ENCODE results near the gene EML6. TPM values are rescaled to one million over a fixed set of nuclear protein-coding genes. Genes with fewer than 3 reads are reported as not detected.

The EML6 gene
- total and polyA plus RNA-seq, 2 of the 8 experiments (the other 6 are each of a cell fraction or from before 2014, with no cell fraction given), result 1.2 to 1.6 TPM

DNA sequence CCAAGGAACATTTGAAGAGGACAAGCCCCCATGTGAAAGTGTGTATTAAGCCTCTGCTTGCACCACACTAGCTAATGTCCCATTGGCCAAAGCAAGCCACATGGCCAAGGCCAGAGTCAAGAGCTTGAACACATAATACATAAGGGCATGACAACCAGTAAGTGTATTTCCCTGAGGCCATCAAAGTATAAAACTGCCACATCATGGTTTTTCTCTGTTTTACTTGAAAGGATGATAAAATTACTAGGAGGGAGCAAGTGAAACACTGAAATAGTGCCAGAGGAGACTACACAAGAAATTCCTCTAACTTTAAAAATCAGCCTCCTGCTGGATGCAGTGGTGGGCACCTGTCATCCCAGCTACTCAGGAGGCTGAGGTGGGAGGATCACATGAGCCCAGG, 30.9 kb upstream of the EML6 start:
- no peaks in the 10 kb centered on the region for H4K20me1 ChIP-seq (replicated peaks in 1 of 2; ENCODE audit: control insufficient read depth in 1 of 2, insufficient read depth in 2 of 2, low read length in 2 of 2)
- H2BK5ac ChIP-seq (ENCODE audit: low read depth, low read length), result no peak overlapping the region
- no peak overlapping the region for H2BK12ac ChIP-seq (ENCODE audit: low read depth, low read length)
- no peak overlapping the region for H2BK20ac ChIP-seq (ENCODE audit: low read length)
- no peak overlapping the region for H3K4me3 ChIP-seq (ENCODE audit: extremely low read depth in 1 of 4, insufficient read depth in 2 of 4, low read depth in 3 of 4, low read length in 4 of 4)
- no peak overlapping the region for H3K9ac ChIP-seq (replicated peaks in 1 of 4; ENCODE audit: extremely low read depth in 1 of 4, low read depth in 3 of 4, low read length in 3 of 4)
- no peaks in the 10 kb centered on the region for H3K27me3 ChIP-seq (replicated peaks in 1 of 4; ENCODE audit: control insufficient read depth in 3 of 4, extremely low read depth in 1 of 4, insufficient read depth in 3 of 4, low read length in 3 of 4)
- no peak for FAIRE-seq
- H3K4me1 ChIP-seq (replicated peaks in 1 of 4; ENCODE audit: control insufficient read depth in 3 of 4, insufficient read depth in 4 of 4, low read length in 3 of 4), result no peaks in the 10 kb centered on the region
- H3K4me2 ChIP-seq (ENCODE audit: insufficient read depth in 1 of 2, low read depth in 2 of 2, low read length in 2 of 2), result no peak overlapping the region
- H3K27ac ChIP-seq (ENCODE audit: low read depth, low read length), result no peak overlapping the region
- TF ChIP-seq JUND (IDR thresholded peaks at IDR 0.05; ENCODE audit: low read length) (no peak), CEBPB (IDR thresholded peaks at IDR 0.05; ENCODE audit: low read depth, low read length) (no peak), TBP (IDR thresholded peaks at IDR 0.05; ENCODE audit: low read depth, low read length) (no peak), MAX (IDR thresholded peaks at IDR 0.05) (no peak), POLR2AphosphoS5 (IDR thresholded peaks at IDR 0.05; ENCODE audit: low read depth, low read length) (no peak), HDAC2 (IDR thresholded peaks at IDR 0.05; ENCODE audit: borderline replicate concordance in 1 of 2, low read depth in 2 of 2, low read length in 2 of 2) (no peak)
- TF ChIP-seq, protein P1, sequence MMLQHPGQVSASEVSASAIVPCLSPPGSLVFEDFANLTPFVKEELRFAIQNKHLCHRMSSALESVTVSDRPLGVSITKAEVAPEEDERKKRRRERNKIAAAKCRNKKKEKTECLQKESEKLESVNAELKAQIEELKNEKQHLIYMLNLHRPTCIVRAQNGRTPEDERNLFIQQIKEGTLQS (IDR thresholded peaks at IDR 0.05; ENCODE audit: insufficient read depth, low read depth, low read length), result no peak
- no peak overlapping the region for H3K14ac ChIP-seq (ENCODE audit: insufficient read length)
- H2BK120ac ChIP-seq (replicated peaks; ENCODE audit: low read depth, low read length), result no peak overlapping the region
- CTCF ChIA-PET (ENCODE audit: partially characterized antibody), result interaction anchor here (0.7 to 7.3 kb wide), 5 partner anchors 15 to 146 kb away, joined by 3 to 71 read pairs (median 5); no protein-coding TSS in a partner anchor
- no peaks in the 10 kb centered on the region for H3K79me2 ChIP-seq (ENCODE audit: control insufficient read depth in 1 of 2, insufficient read depth in 2 of 2, low read length in 2 of 2)
- H3K36me3 ChIP-seq (ENCODE audit: control insufficient read depth in 2 of 4, insufficient read depth in 4 of 4, low read length in 3 of 4), result no peaks in the 10 kb centered on the region
- H2AK5ac ChIP-seq (ENCODE audit: low read depth, low read length), result no peak overlapping the region
- H3K4ac ChIP-seq (replicated peaks; ENCODE audit: insufficient read length, low read depth, low read length), result no peak overlapping the region
- H3K79me1 ChIP-seq (ENCODE audit: low read depth, low read length), result no peaks in the 10 kb centered on the region
- H3K18ac ChIP-seq (ENCODE audit: extremely low read depth, low read length), result no peak overlapping the region
- H3K23ac ChIP-seq (ENCODE audit: insufficient read length), result no peak overlapping the region
- H3K56ac ChIP-seq (replicated peaks; ENCODE audit: insufficient read length, low read depth, low read length), result no peak overlapping the region
- no peaks in the 10 kb centered on the region for H3K9me3 ChIP-seq (ENCODE audit: insufficient read depth in 2 of 2, low read depth in 1 of 2, low read length in 1 of 2)
- no peaks in the 10 kb centered on the region for H3K23me2 ChIP-seq (ENCODE audit: low read depth, low read length)
- no peak overlapping the region for H2AFZ ChIP-seq (ENCODE audit: low read length)
- no peak overlapping the region for H4K8ac ChIP-seq (ENCODE audit: extremely low read depth, insufficient read depth, low read length)
- no peak overlapping the region for H4K5ac ChIP-seq (ENCODE audit: insufficient read length, low read depth, low read length)
- DNase-seq (ENCODE audit: low read depth in 1 of 2, low spot score in 2 of 2), result no peak
- no peak overlapping the region for H4K91ac ChIP-seq (replicated peaks; ENCODE audit: insufficient read length, low read length)
- no peak overlapping the region for H2BK15ac ChIP-seq (ENCODE audit: low read length)
- POLR2A ChIA-PET (ENCODE audit: partially characterized antibody), result no interaction called here
